ENCODE data around the gene DOCK2.

DNA sequence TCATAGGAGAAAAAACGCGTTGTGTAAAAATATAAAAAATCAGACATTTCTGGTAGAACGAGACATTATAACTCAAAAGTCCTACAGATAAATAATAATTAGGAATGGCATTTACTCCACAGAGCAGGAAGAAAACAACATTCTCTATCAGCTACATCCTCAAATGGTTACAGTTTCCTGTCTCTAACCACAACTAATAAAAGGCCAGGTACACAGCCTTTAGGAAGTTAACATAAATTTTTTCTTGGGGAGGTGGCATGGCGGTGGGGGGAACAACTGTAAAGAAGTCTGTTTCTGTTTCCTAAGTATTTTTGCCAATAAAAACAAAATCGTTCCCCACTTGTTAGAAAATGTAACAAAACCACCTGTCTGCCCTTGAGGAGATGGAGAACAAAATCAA is 298.7 kb downstream of the DOCK2 start:
- TF ChIP-seq, protein P1, sequence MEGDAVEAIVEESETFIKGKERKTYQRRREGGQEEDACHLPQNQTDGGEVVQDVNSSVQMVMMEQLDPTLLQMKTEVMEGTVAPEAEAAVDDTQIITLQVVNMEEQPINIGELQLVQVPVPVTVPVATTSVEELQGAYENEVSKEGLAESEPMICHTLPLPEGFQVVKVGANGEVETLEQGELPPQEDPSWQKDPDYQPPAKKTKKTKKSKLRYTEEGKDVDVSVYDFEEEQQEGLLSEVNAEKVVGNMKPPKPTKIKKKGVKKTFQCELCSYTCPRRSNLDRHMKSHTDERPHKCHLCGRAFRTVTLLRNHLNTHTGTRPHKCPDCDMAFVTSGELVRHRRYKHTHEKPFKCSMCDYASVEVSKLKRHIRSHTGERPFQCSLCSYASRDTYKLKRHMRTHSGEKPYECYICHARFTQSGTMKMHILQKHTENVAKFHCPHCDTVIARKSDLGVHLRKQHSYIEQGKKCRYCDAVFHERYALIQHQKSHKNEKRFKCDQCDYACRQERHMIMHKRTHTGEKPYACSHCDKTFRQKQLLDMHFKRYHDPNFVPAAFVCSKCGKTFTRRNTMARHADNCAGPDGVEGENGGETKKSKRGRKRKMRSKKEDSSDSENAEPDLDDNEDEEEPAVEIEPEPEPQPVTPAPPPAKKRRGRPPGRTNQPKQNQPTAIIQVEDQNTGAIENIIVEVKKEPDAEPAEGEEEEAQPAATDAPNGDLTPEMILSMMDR (IDR thresholded peaks at IDR 0.05) = no peak
- no peak for TF ChIP-seq POLR2A (IDR thresholded peaks at IDR 0.05)

All from lower leg skin (tissue), 3 donors.